ENCODE results near the gene TCF7L1.
"Not testable (repeated sequence)": the region's sequence is repeated elsewhere in the genome, so short reads cannot be mapped to it uniquely, and the experiment has no call there.

Gene TCF7L1

GRCh38 chr2:85184990-85185389, 51.8 kb downstream of the TCF7L1 start:
- DNase-seq (ENCODE audit: low spot score), result no peak

DNA sequence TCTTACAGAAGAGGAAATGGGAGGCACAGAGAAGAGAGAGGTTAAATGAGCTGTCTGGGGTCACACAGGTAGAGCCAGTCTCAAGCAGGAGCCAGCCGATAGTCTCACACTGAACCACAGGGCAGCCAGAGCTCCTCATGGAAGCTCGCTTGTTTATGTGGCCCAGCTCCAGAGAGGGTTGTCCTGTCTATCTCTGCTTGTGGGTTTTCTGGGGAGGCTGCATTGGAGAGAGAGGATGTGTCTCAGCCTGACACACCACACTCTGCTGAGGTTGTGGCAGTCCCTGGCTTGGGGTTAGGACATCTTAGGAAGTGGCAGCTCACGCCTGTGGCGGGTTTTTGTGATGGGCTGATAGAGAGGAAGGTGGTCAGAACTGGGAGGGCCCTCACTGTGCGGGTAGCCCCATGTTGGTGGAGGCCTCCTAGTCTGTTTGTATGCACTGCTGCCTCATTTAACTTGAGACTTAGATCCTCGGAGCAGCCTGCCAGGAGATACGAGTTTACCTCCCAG, 52.3 kb downstream of the TCF7L1 start:
- no peak for DNase-seq (ENCODE audit: low spot score)

DNA sequence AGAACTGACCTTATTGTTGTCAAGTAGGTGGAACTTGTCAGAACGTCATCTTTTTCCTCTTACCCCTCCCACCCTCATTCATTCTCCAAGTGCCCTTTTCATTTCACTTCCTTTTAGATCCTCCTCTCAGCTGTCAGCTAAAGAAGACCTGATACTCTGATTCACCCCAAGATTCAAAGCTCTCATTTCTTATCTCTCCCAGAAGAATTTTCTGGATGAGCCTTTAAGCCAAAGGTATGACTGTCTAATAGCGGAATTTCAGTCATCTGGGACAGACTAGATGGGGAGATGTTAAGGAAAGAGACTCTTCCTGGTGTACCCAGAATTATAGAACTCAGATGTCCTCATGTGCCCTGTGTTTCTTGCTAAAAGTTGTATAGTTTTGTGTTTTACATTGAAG, 53.9 kb downstream of the TCF7L1 start:
- DNase-seq (ENCODE audit: low spot score), result no peak

DNA sequence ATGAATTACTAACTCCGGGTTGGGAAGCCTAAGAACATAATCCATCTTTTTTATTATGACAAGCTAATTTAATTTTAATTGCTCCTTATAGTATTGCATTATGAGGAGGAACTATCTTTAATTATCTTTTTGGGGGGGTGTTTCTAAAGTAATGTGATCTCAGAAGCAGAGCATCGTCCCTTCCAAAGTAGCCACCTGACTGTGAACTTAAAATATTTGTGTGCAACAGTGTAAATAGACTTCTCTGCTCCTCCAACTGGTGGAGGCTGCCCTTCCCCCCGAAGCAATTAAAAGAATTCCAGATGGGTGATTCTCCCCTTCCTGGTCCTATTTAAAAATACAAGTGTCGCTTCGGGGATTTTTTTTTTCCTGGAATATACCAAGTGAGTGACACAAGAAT, 55.7 kb downstream of the TCF7L1 start:
- no peak for DNase-seq (ENCODE audit: low spot score)

- DNase-seq (ENCODE audit: low spot score), result no peak
These were observed 56.5 kb downstream of the TCF7L1 start for GRCh38 chr2:85189606-85190270.

DNA sequence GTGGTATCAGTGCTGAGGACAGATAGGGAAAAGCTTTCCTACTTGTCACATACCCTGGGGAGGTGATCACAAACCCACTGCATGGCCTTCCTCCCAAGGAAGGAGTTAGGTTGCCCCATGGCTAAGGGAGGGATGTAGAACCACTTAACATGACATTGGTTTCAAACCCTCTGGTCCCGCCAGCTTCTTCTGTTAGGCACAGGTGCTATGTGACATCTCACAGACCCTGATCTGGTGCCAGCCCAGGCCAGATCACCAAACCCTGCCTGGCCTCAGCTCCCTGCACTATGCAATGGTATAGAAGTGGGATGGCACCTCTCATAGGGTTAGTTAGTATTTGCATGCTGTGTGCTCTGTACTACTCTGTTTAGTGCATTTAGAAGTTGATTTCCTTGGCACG, 58.0 kb downstream of the TCF7L1 start:
- DNase-seq (ENCODE audit: low spot score), result no peak

DNA sequence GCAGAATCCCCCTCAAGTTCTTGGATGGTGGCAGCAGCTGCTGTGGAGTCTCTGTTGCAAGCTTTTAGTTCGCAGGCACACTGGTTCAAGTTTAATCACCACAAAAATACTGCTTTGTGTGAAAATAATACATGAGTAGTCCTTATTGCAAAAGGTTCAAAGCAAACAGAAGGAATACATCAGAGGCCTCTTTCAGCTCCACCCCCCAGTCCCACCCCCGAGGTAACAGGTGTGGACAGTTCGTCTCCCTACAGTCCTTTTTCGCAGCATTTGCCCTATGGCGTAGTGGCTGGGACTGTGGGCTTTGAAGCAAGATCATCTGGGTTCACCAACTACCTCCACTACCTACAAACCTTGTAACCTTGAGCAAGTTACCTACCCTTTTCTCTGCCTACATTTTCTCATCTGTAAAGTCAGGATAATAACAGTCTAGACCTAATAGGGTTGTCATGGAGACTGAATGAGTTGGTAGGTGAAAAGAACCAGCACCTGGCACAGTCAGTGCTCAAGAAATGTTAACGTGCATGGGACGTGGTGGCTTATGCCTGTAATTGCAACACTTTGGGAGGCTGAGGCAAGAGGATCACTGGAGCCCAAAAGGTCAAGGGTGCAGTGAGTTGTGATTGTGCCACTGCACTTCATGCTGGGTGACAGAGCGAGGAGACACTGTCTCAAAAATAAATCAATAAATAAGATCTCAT, 61.7 kb downstream of the TCF7L1 start:
- DNase-seq (ENCODE audit: low spot score), result no peak

DNA sequence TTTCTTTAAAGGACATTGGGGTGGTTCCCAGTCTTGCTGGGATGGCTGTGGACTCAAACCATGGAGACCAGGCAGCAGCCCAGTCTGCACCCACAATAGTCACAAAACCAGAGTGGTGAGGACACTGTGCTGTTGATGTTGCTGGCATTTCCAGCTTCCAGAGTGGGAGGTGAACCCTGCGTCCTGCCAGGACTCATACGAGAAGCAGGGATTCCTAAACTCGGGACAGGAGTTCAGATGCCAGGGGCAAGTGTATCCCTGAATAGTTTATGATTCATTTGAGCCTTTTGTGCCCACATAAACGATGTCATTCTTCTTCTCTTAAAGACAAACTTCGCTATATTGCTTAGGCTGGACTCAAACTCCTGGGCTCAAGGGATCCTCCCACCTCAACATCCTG, 62.8 kb downstream of the TCF7L1 start:
- no peak for DNase-seq (ENCODE audit: low spot score)

- no peak for DNase-seq (ENCODE audit: low spot score)
These were observed 66.5 kb downstream of the TCF7L1 start for GRCh38 chr2:85199698-85200097.

DNA sequence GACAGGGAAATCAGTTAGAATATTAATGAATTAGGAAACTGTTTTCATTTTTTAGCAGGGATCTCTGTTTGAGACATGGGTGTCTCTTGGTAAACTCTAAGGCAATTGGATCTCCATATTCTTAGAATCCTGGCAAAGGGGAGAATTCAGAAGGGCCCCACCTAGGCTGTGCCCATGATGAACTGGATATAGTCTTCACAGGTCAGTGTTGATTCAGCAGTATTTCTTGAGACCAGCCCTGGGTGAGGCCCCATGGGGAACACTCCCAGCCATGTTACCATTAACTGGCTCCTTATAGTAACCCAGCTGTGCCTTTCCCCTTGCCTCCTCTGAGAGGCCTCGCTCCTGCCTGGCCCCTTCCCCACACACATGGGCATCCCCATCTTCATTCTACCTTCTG, 76.7 kb downstream of the TCF7L1 start:
- DNase-seq (ENCODE audit: low spot score), result no peak

GRCh38 chr2:85210511-85210910, 77.3 kb downstream of the TCF7L1 start:
- DNase-seq (ENCODE audit: low spot score), result no peak

- DNase-seq (ENCODE audit: low spot score), result not testable (repeated sequence)
These were observed 78.4 kb downstream of the TCF7L1 start for GRCh38 chr2:85211606-85212005.

- no peak for DNase-seq (ENCODE audit: low spot score)
These were observed 79.6 kb downstream of the TCF7L1 start for GRCh38 chr2:85212841-85213240.

- no peak for DNase-seq (ENCODE audit: low spot score)
These were observed 80.2 kb downstream of the TCF7L1 start for GRCh38 chr2:85213404-85213803.

- DNase-seq (ENCODE audit: low spot score), result no peak
These were observed 80.8 kb downstream of the TCF7L1 start for GRCh38 chr2:85213901-85214512.

GRCh38 chr2:85215081-85215447, 81.9 kb downstream of the TCF7L1 start:
- DNase-seq (ENCODE audit: low spot score), result no peak

GRCh38 chr2:85215448-85216401, 82.5 kb downstream of the TCF7L1 start:
- DNase-seq (ENCODE audit: low spot score), result no peak

DNA sequence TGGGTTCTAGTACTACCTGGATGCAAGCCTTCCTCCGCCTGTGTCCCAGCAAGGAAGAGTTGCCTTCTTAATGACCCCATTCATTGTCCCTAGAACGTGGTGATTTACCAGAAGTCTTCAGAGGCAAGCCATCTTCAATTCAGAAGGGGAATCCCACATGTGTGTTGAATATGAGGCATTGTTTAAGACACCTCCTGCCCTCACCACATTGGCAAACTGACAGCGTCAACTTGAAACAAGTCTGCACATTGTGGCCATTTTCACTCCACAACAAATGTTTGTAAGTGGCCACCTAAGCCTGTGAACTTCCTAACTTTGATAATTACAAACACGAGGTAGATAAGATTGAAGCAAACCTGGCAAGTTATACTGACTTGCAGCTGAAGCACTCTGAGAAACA, 83.7 kb downstream of the TCF7L1 start:
- DNase-seq (ENCODE audit: low spot score), result no peak

- no peak for DNase-seq (ENCODE audit: low spot score)
These were observed 88.0 kb downstream of the TCF7L1 start for GRCh38 chr2:85221067-85221691.

DNA sequence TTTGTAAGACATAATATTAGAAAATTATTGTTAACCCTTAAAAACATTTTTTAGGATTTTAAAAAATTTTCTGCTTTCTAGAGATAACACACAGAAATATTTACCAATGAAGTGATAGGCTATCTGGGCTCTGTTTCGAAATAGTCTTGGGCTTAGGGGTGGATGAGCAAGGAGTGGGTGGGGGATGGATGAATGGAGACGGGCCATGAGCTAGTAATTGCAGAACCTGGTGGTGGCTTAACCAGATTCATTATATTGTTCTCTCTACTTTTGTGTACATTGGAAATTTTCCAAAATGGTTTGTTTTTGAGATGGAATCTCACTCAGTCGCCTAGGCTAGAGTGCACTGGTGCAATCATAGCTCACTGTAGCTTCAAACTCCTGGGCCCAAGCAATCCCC, 89.6 kb downstream of the TCF7L1 start:
- DNase-seq (ENCODE audit: low spot score), result no peak

DNA sequence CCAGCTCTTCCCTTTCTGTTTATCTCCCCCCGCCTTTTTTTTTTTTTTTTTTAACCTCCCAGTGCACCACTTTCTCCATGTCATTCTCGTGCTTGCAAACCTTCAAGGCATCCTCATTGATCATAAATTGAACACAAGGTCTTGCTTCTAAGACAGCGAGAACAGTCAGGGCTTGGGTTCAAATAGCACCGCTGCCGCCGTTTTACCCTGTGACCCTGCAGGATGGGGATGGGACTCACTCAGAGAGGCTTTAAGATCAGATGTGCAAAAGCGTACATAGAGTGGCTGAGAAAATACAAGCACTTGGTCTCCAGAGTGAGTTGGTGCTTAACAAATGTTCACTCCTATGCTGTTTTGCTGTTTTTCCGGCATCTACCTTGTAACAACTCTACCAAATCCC, 93.6 kb downstream of the TCF7L1 start:
- DNase-seq (ENCODE audit: low spot score), result no peak
